HG03378 (cell line): ENCODE data around the gene HAUS6.
"Not testable (repeated sequence)": the region's sequence is repeated elsewhere in the genome, so short reads cannot be mapped to it uniquely, and the experiment has no call there.

Source experiments
- ATAC-seq: cut with Tn5 transposase; IDR thresholded peaks from one replicate; pipeline ENCODE4 v1.9.1; 2021; ENCODE audit warnings: mild to moderate bottlenecking, moderate library complexity; ENCODE audit not compliant: unreplicated experiment

HAUS6 gene

GRCh38 chr9:19102631-19103345 is at the start of gene HAUS6:
HAUS6 (minus strand) TSS chr9:19102904; CDS start chr9:19102651, 253 bp downstream.
- peak; percentile 97 for ATAC-seq

GRCh38 chr9:19152160-19152498 is 49.4 kb upstream of the HAUS6 start:
- not testable (repeated sequence) for ATAC-seq

- ATAC-seq, result no peak
Measured at GRCh38 chr9:19151425-19152159, 48.9 kb upstream of the HAUS6 start.

GRCh38 chr9:19149230-19149629 is 46.5 kb upstream of the HAUS6 start:
- ATAC-seq, result no peak

- no peak for ATAC-seq
Measured at GRCh38 chr9:19148187-19148586, 45.5 kb upstream of the HAUS6 start.

GRCh38 chr9:19146441-19147024 is 43.8 kb upstream of the HAUS6 start:
- no peak for ATAC-seq

- ATAC-seq, result no peak
Measured at GRCh38 chr9:19145881-19146280, 43.2 kb upstream of the HAUS6 start.

GRCh38 chr9:19140259-19140658 is 37.6 kb upstream of the HAUS6 start:
- no peak for ATAC-seq

- ATAC-seq, result no peak
Measured at GRCh38 chr9:19138084-19138483, 35.4 kb upstream of the HAUS6 start.

- ATAC-seq, result no peak
Measured at GRCh38 chr9:19137282-19137681, 34.6 kb upstream of the HAUS6 start.

GRCh38 chr9:19136129-19136528 is 33.4 kb upstream of the HAUS6 start:
- ATAC-seq, result no peak

GRCh38 chr9:19133549-19134345 is 31.0 kb upstream of the HAUS6 start:
- no peak for ATAC-seq

GRCh38 chr9:19130436-19130835 is 27.7 kb upstream of the HAUS6 start:
- no peak for ATAC-seq

GRCh38 chr9:19127871-19128500 is 25.3 kb upstream of the HAUS6 start:
- peak; percentile 2 for ATAC-seq

GRCh38 chr9:19124430-19124793 is 21.7 kb upstream of the HAUS6 start:
- ATAC-seq, result no peak

- ATAC-seq, result no peak
Measured at GRCh38 chr9:19122490-19123042, 19.9 kb upstream of the HAUS6 start.

- ATAC-seq, result no peak
Measured at GRCh38 chr9:19120877-19121276, 18.2 kb upstream of the HAUS6 start.

GRCh38 chr9:19119801-19120440 is 17.2 kb upstream of the HAUS6 start:
- no peak for ATAC-seq

GRCh38 chr9:19119246-19119645 is 16.5 kb upstream of the HAUS6 start:
- ATAC-seq, result no peak

GRCh38 chr9:19117039-19117716 is 14.5 kb upstream of the HAUS6 start:
- no peak for ATAC-seq
